ENCODE measurements around the gene DAPP1. TPM values are rescaled to one million over a fixed set of nuclear protein-coding genes. Genes with fewer than 3 reads are reported as not detected.

The DAPP1 gene
- total RNA-seq, 6 donors from 2014 or later = 5.6 to 14.5 (median 10.6) TPM

DNA sequence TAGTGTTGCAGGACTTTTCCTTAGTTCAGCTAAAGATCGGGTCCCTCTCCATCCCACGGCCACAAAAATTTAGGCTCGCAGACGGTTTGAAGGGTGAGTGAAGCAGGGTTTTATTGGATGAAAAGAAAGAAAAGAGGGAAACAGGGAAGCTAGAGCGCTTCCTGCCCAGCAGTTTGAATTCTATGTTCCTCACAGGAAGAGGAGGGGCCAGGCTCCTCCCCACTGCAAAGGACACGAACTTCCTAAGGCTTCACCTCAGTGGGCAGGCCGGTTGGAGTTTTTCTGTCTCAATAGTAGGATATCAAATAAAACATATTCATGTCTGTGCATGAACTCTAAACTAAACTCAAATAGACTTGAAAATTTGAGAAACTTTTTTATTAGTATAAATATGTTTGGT lies 27.4 kb downstream of the DAPP1 start:
- Histone ChIP-seq H3K4me1 (no peaks in the 10 kb centered on the region), H3K27ac (no peak overlapping the region), H3K36me3 (no peaks in the 10 kb centered on the region), H3K4me3 (no peak overlapping the region), H3K9me3 (no peaks in the 10 kb centered on the region), H3K27me3 (no peaks in the 10 kb centered on the region)
- DNase-seq = no peak
- TF ChIP-seq, protein P1, sequence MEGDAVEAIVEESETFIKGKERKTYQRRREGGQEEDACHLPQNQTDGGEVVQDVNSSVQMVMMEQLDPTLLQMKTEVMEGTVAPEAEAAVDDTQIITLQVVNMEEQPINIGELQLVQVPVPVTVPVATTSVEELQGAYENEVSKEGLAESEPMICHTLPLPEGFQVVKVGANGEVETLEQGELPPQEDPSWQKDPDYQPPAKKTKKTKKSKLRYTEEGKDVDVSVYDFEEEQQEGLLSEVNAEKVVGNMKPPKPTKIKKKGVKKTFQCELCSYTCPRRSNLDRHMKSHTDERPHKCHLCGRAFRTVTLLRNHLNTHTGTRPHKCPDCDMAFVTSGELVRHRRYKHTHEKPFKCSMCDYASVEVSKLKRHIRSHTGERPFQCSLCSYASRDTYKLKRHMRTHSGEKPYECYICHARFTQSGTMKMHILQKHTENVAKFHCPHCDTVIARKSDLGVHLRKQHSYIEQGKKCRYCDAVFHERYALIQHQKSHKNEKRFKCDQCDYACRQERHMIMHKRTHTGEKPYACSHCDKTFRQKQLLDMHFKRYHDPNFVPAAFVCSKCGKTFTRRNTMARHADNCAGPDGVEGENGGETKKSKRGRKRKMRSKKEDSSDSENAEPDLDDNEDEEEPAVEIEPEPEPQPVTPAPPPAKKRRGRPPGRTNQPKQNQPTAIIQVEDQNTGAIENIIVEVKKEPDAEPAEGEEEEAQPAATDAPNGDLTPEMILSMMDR (IDR thresholded peaks at IDR 0.05) = no peak
- TF ChIP-seq POLR2A (IDR thresholded peaks at IDR 0.05) (no peak), POLR2AphosphoS5 (IDR thresholded peaks at IDR 0.05) (no peak), EP300 (IDR thresholded peaks at IDR 0.05) (no peak)
- no peak for ATAC-seq (ENCODE audit: low FRiP score in 2 of 2)
- WGBS, 2 donors = 82 to 85% methylated on average over 7 of the region's 7 CpGs

DNA sequence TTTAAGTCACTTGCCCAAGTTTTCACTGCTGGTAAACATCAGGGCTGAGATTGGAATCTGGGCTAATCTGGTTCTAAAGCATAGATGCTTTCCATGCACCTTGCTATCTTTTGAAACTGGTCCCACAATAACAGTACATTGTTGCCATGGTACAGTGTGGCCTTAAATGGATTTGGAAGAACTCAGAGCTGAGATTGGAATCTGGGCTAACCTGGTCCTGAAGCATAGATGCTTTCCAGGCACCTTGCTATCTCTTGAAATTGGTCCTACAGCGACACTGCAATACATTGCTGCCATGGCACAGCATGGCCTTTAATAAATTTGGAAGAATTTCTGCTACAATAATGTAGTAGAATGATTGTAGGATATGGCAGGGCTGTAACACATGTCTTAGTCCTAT lies 28.6 kb downstream of the DAPP1 start:
- 94 to 95% methylated on average over 1 of the region's 1 CpG for WGBS, 2 donors
- Histone ChIP-seq H3K9me3 (no peaks in the 10 kb centered on the region), H3K4me1 (no peaks in the 10 kb centered on the region), H3K27ac (no peak overlapping the region), H3K27me3 (no peaks in the 10 kb centered on the region), H3K4me3 (no peak overlapping the region), H3K36me3 (no peaks in the 10 kb centered on the region)
- ATAC-seq (ENCODE audit: low FRiP score in 2 of 2) = no peak
- TF ChIP-seq POLR2A (IDR thresholded peaks at IDR 0.05) (no peak), EP300 (IDR thresholded peaks at IDR 0.05) (no peak), POLR2AphosphoS5 (IDR thresholded peaks at IDR 0.05) (no peak)
- TF ChIP-seq, protein P1 (IDR thresholded peaks at IDR 0.05) = no peak
- no peak for DNase-seq

DNA sequence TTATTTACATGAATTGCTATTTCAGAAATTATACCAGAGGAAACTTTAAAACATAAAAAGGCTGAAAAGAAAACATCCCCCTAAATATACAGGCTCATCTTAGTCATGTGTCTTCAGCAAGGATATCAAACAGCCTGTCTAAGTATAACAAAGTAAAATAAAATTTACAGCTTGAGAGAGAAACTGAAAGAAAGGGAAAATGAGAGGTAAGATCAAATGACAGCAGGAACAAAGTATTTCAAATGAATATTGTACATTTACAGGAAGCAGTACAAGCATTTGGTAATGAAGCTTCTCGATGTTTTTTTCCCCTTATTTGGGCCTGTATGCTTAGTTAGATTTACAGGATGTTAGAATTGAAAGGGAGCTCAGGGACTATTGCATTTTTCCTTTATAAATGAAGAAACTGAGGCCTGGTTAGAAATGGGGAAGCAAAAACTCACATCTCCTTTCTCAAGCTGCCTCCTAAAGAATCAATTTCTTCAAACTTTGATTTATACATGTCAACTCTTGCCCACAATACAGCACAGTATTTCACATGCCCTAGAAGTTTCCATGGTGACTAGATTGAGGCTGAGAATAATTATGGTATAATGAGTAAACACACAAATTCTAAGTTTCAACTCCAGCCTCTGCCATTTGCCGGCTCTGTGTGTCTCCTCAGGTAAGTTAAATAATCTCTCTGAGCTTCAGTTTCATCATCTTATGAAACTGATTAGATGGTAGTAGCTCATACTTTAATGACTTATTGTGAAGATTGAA lies 29.3 kb downstream of the DAPP1 start:
- Histone ChIP-seq H3K27ac (no peak overlapping the region), H3K27me3 (no peaks in the 10 kb centered on the region), H3K36me3 (no peaks in the 10 kb centered on the region), H3K4me1 (no peaks in the 10 kb centered on the region), H3K4me3 (no peak overlapping the region), H3K9me3 (no peaks in the 10 kb centered on the region)
- TF ChIP-seq, protein P1 (IDR thresholded peaks at IDR 0.05) = no peak
- TF ChIP-seq POLR2A (IDR thresholded peaks at IDR 0.05) = no peak
- no peak for TF ChIP-seq EP300 (IDR thresholded peaks at IDR 0.05)
- TF ChIP-seq POLR2AphosphoS5 (IDR thresholded peaks at IDR 0.05) = no peak
- no peak for DNase-seq
- WGBS, 2 donors = 59 to 73% methylated on average over 2 of the region's 2 CpGs
- no peak for ATAC-seq (ENCODE audit: low FRiP score in 2 of 2)

DNA sequence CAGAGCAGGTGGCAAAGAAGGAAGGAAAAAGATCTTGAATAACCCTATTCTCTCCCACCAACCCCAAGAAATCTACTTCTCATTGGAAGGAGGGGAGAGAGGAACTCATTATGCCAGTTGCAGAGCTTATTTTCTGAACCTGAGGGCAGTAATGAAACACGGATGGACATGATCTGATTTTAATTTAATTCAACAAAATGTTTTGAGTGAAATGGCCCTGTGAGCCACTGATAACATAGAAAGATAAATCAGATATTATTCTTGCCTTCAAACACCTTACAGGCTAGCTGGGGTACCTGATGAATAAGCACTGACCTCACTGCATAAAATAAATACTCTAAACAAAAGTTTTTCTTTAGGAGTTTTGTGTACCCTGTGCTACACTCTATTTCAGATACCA lies 30.3 kb downstream of the DAPP1 start:
- WGBS, 2 donors = 37 to 53% methylated on average over 1 of the region's 1 CpG
- no peaks in the 10 kb centered on the region for H3K4me1 ChIP-seq
- TF ChIP-seq POLR2A (IDR thresholded peaks at IDR 0.05) = no peak
- no peak for TF ChIP-seq POLR2AphosphoS5 (IDR thresholded peaks at IDR 0.05)
- TF ChIP-seq EP300 (IDR thresholded peaks at IDR 0.05) = no peak
- TF ChIP-seq, protein P1 (IDR thresholded peaks at IDR 0.05) = no peak
- no peaks in the 10 kb centered on the region for H3K9me3 ChIP-seq
- no peak overlapping the region for H3K4me3 ChIP-seq
- no peak for DNase-seq
- no peak overlapping the region for H3K27ac ChIP-seq
- H3K36me3 ChIP-seq = no peaks in the 10 kb centered on the region
- H3K27me3 ChIP-seq = no peaks in the 10 kb centered on the region
- no peak for ATAC-seq (ENCODE audit: low FRiP score in 2 of 2)
